K562 (cell line): ENCODE results near the gene ATF4. TPM values are rescaled to one million over a fixed set of nuclear protein-coding genes. Genes with fewer than 3 reads are reported as not detected.
A peak's percentile ranks its signal among the peaks of the same experiment; 100 is the strongest.

Source experiments
- ARID1B ChIP-seq: fragments of 450-650 bp; IDR thresholded peaks from 2 replicates; pipeline ENCODE4 v1.6.1; 2016; ENCODE audit warnings: antibody characterized with exemption, mild to moderate bottlenecking, inconsistent platforms
- CBX8 ChIP-seq: fragments of 200-600 bp; sonication (generic); IDR thresholded peaks from 2 replicates; pipeline ENCODE4 v1.6.1; 2012; ENCODE audit warnings: borderline replicate concordance, mixed run types, low read depth, mild to moderate bottlenecking, moderate library complexity, mixed read lengths, low read length, control low read depth, inconsistent platforms; ENCODE audit not compliant: poor library complexity, severe bottlenecking; ENCODE audit errors: extremely low read depth
- E2F3 ChIP-seq: fragments of 250-450 bp; sonication (Bioruptor Pico); IDR thresholded peaks from 2 replicates; pipeline ENCODE4 v1.4.0; 2020; ENCODE audit warnings: mild to moderate bottlenecking
- ESRRA ChIP-seq: fragments of 450-650 bp; IDR thresholded peaks from 2 replicates; pipeline ENCODE4 v1.6.1; 2014; ENCODE audit warnings: low read depth, mild to moderate bottlenecking, moderate library complexity, borderline replicate concordance
- FUS ChIP-seq: fragments of 200-400 bp; formaldehyde crosslinking; optimal IDR thresholded peaks from 2 replicates; pipeline ENCODE3; 2017; ENCODE audit warnings: low read depth, low read length
- PHB ChIP-seq: fragments of 250-450 bp; sonication (Bioruptor Pico); IDR thresholded peaks from 2 replicates; pipeline ENCODE4 v1.5.0; 2021
- PHB2 ChIP-seq: fragments of 450-650 bp; IDR thresholded peaks from 2 replicates; pipeline ENCODE4 v1.6.1; 2017; ENCODE audit warnings: low read depth
- POLR2G ChIP-seq: fragments of 200-400 bp; formaldehyde crosslinking; IDR thresholded peaks from 2 replicates; pipeline ENCODE4 v1.6.1; 2017; ENCODE audit warnings: low read depth, mild to moderate bottlenecking, antibody characterized with exemption, low read length, moderate library complexity
- RUNX1 ChIP-seq: sonication (generic); IDR thresholded peaks from 2 replicates; pipeline ENCODE4 v1.6.1; 2016; ENCODE audit warnings: antibody characterized with exemption, low read depth
- TCF3 ChIP-seq: sonication (generic); formaldehyde crosslinking; IDR thresholded peaks from 2 replicates; pipeline ENCODE4 v1.4.0; 2020; ENCODE audit warnings: mild to moderate bottlenecking, missing genetic modification reagents
- ZNF318 ChIP-seq, 2 experiments: fragments of 450-650 bp; IDR thresholded peaks; 2 replicates each; pipeline ENCODE4 v1.6.1; 2016; ENCODE audit warnings: mild to moderate bottlenecking in 2 of 2, borderline replicate concordance in 1 of 2, low read depth in 1 of 2, moderate library complexity in 1 of 2
- ZNF79 ChIP-seq: fragments of 250-450 bp; sonication (Bioruptor Pico); IDR thresholded peaks from 2 replicates; pipeline ENCODE4 v1.4.0; 2020; ENCODE audit warnings: low read depth, mild to moderate bottlenecking, moderate library complexity
- polyA plus RNA-seq, 8 experiments: library from polyadenylated mRNA; depleted of rRNA in 4 of 8; stranded (reverse) in 5 of 8; unstranded in 3 of 8; fragments of >200 nt; fragmentation: Nextera tagmentation in 2 of 8; fragmentation: Illumina TruSeq in 1 of 8; extraction: Ambion mirVana in 2 of 8; extraction: Trizol in 1 of 8; gene quantifications; 2 replicates each; pipeline versions ENCODE4 v1.2.1 to v1.2.3, GENCODE V29; 2011 to 2014; ENCODE audit warnings: inconsistent platforms in 1 of 8, missing spikeins in 1 of 8
- total RNA-seq, 7 experiments: library from RNA; depleted of rRNA in 6 of 7; stranded (reverse); fragments of >200 nt in 6 of 7; fragmentation: Illumina TruSeq in 2 of 7; extraction: Trizol in 2 of 7; gene quantifications; 2 replicates each; pipeline versions ENCODE4 v1.2.1 to v1.2.3, GENCODE V29; 2011 to 2021; ENCODE audit warnings: low replicate concordance in 1 of 7
- TF ChIP-seq, protein P1 (sequence below): fragments of 450-650 bp; formaldehyde crosslinking; IDR thresholded peaks from 2 replicates; pipeline ENCODE4 v1.4.0; 2022; ENCODE audit warnings: missing genetic modification characterization
- TF ChIP-seq, protein P2 (sequence below): fragments of 450-650 bp; formaldehyde crosslinking; conservative IDR thresholded peaks from 2 replicates; pipeline ENCODE4 v1.4.0; 2022; ENCODE audit warnings: mild to moderate bottlenecking, missing genetic modification characterization

ATF4 gene
- total and polyA plus RNA-seq, 9 of the 15 experiments (the other 6 are each of a cell fraction or from before 2014, with no cell fraction given): 93.1 to 723 (median 355) TPM

- TF ChIP-seq, protein P1, sequence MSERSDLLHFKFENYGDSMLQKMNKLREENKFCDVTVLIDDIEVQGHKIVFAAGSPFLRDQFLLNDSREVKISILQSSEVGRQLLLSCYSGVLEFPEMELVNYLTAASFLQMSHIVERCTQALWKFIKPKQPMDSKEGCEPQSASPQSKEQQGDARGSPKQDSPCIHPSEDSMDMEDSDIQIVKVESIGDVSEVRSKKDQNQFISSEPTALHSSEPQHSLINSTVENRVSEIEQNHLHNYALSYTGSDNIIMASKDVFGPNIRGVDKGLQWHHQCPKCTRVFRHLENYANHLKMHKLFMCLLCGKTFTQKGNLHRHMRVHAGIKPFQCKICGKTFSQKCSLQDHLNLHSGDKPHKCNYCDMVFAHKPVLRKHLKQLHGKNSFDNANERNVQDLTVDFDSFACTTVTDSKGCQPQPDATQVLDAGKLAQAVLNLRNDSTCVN (CRISPR knock-in tag): no peak
- TF ChIP-seq E2F3 (CRISPR knock-in tag) (no peak), ESRRA (peak; percentile 18; the same call in 1 of the 2 replicates), ZNF79 (CRISPR knock-in tag) (no peak), CBX8 (no peak), POLR2G (peak; percentile 62), RUNX1 (peak; percentile 63; the same call in 1 of the 2 replicates), TCF3 (CRISPR knock-in tag) (peak; percentile 80), FUS (no peak), ARID1B (peak; percentile 89), PHB (CRISPR knock-in tag) (no peak), PHB2 (no peak), ZNF318 (IDR thresholded peaks at IDR 0.05; ENCODE audit: borderline replicate concordance in 1 of 2, low read depth in 1 of 2) (no peak)
- TF ChIP-seq, protein P2, sequence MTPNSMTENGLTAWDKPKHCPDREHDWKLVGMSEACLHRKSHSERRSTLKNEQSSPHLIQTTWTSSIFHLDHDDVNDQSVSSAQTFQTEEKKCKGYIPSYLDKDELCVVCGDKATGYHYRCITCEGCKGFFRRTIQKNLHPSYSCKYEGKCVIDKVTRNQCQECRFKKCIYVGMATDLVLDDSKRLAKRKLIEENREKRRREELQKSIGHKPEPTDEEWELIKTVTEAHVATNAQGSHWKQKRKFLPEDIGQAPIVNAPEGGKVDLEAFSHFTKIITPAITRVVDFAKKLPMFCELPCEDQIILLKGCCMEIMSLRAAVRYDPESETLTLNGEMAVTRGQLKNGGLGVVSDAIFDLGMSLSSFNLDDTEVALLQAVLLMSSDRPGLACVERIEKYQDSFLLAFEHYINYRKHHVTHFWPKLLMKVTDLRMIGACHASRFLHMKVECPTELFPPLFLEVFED (CRISPR knock-in tag): no peak
Measured at GRCh38 chr22:39472570-39473556, 47.5 kb upstream of the ATF4 start (continued).
